HepG2 (cell line): ENCODE measurements around the gene LRRC42. TPM values are rescaled to one million over a fixed set of nuclear protein-coding genes. Genes with fewer than 3 reads are reported as not detected.

Experiments
- ATAC-seq: fragments of 200-7000 bp; cut with Tn5 transposase; 3 replicates; pipeline ENCODE4 v1.9.1; 2020; ENCODE audit warnings: mild to moderate bottlenecking, moderate library complexity
- BruUV-seq: library from RNA; stranded (reverse); fragments of 400-500 nt; replicated peaks from 2 replicates; lab custom pipeline; 2021; lab: Mats Ljungman, UMichigan
- CTCF ChIA-PET: fragments of 300-600 bp; formaldehyde crosslinking; extraction: SDS; loops from one replicate; lab custom pipeline; 2021; ENCODE audit warnings: low total read pairs, inconsistent platforms, low intra/inter-chr PET ratio; lab: Yijun Ruan, JAX
- POLR2A ChIA-PET: fragments of 350-600 bp; sonication (Branson Sonifier 250); formaldehyde crosslinking; loops from one replicate; lab custom pipeline; 2020; ENCODE audit warnings: antibody characterized with exemption, inconsistent platforms; lab: Yijun Ruan, JAX
- DNase-seq: peaks from one replicate; pipeline ENCODE4 v3.0.0-alpha.2; 2015; ENCODE audit warnings: low spot score
- FAIRE-seq: peaks from 3 replicates; lab custom pipeline; 2011; peaks lifted over from hg19 to GRCh38; lab: Jason Lieb, UNC
- H2AFZ ChIP-seq: one replicate; pipeline ENCODE4 v1.6.1; 2011; ENCODE audit warnings: low read length, inconsistent platforms
- H3K27ac ChIP-seq: fragments of 300-600 bp; 3 replicates; pipeline ENCODE4 v1.8.0; 2011; ENCODE audit warnings: mixed run types, mild to moderate bottlenecking, mixed read lengths, low read length, inconsistent platforms; ENCODE audit not compliant: insufficient read depth; ENCODE audit errors: extremely low read length
- H3K27me3 ChIP-seq, 2 experiments: fragments of 200-600 bp in 1 of 2; 2 replicates in 1 of 2; 3 replicates in 1 of 2; pipeline versions ENCODE4 v1.6.0 to v1.8.0; 2011; ENCODE audit warnings: low read length in 2 of 2, mild to moderate bottlenecking in 2 of 2, moderate library complexity in 2 of 2, inconsistent platforms in 1 of 2; ENCODE audit not compliant: insufficient read depth in 2 of 2, control insufficient read depth in 1 of 2
- H3K36me3 ChIP-seq, 2 experiments: fragments of 200-600 bp in 1 of 2; replicated peaks in 1 of 2; 2 replicates in 1 of 2; 3 replicates in 1 of 2; pipeline versions ENCODE4 v1.5.1 to v1.8.0; 2011; ENCODE audit warnings: low read length in 2 of 2, inconsistent platforms in 1 of 2; ENCODE audit not compliant: insufficient read depth in 2 of 2, control insufficient read depth in 1 of 2
- H3K4me1 ChIP-seq: 2 replicates; pipeline ENCODE4 v1.5.1; 2012; ENCODE audit warnings: low read length, inconsistent platforms; ENCODE audit not compliant: insufficient read depth
- H3K4me2 ChIP-seq: 2 replicates; pipeline ENCODE4 v1.6.0; 2011; ENCODE audit warnings: low read depth, low read length, inconsistent platforms
- H3K4me3 ChIP-seq, 3 experiments: fragments of 200-600 bp in 1 of 3; sonication (generic), shearing (Covaris generic) in 1 of 3; replicated peaks in 1 of 3; 2 replicates each; pipeline ENCODE4 v1.5.1; 2011 to 2016; ENCODE audit warnings: low read length in 3 of 3, inconsistent platforms in 2 of 3, low read depth in 2 of 3, mild to moderate bottlenecking in 2 of 3, control low read depth in 1 of 3, mixed read lengths in 1 of 3; ENCODE audit not compliant: insufficient read depth in 1 of 3
- H3K79me2 ChIP-seq: one replicate; pipeline ENCODE4 v1.6.1; 2011; ENCODE audit warnings: low read length, inconsistent platforms; ENCODE audit not compliant: insufficient read depth
- H3K9ac ChIP-seq: 2 replicates; pipeline ENCODE4 v1.6.0; 2011; ENCODE audit warnings: mild to moderate bottlenecking, low read depth, low read length, inconsistent platforms; ENCODE audit not compliant: insufficient read depth
- H3K9me3 ChIP-seq: 2 replicates; pipeline ENCODE4 v1.5.1; 2012; ENCODE audit warnings: mild to moderate bottlenecking, low read length
- H4K20me1 ChIP-seq: 2 replicates; pipeline ENCODE4 v1.6.0; 2011; ENCODE audit warnings: inconsistent platforms, mild to moderate bottlenecking, low read length, moderate library complexity; ENCODE audit not compliant: insufficient read depth
- ATF2 ChIP-seq: sonication (generic); formaldehyde crosslinking; IDR thresholded peaks from 2 replicates; pipeline ENCODE4 v1.4.0; 2020; ENCODE audit warnings: missing genetic modification reagents
- CHD2 ChIP-seq: IDR thresholded peaks from 2 replicates; pipeline ENCODE4 v1.6.1; 2011; ENCODE audit warnings: low read depth, low read length, improper control_type of control experiment
- DNMT1 ChIP-seq: sonication (generic); formaldehyde crosslinking; IDR thresholded peaks from 2 replicates; pipeline ENCODE4 v1.5.1; 2020; ENCODE audit warnings: mild to moderate bottlenecking, missing genetic modification reagents
- HNRNPK ChIP-seq: fragments of 200-400 bp; formaldehyde crosslinking; IDR thresholded peaks from 2 replicates; pipeline ENCODE4 v1.6.1; 2018; ENCODE audit warnings: low read length, low read depth, moderate library complexity, mild to moderate bottlenecking; ENCODE audit not compliant: poor library complexity, severe bottlenecking
- KLF9 ChIP-seq: IDR thresholded peaks from 2 replicates; pipeline ENCODE4 v1.6.1; 2016; ENCODE audit warnings: low read depth
- LBX2 ChIP-seq: sonication (generic); formaldehyde crosslinking; IDR thresholded peaks from 2 replicates; pipeline ENCODE4 v1.5.0; 2020; ENCODE audit warnings: missing genetic modification reagents, mild to moderate bottlenecking, borderline replicate concordance
- PITX1 ChIP-seq: sonication (generic); formaldehyde crosslinking; IDR thresholded peaks from 2 replicates; pipeline ENCODE4 v1.5.1; 2020; ENCODE audit warnings: mild to moderate bottlenecking, missing genetic modification reagents
- SALL2 ChIP-seq: sonication (generic); formaldehyde crosslinking; IDR thresholded peaks from 2 replicates; pipeline ENCODE4 v1.8.1; 2023; ENCODE audit warnings: mild to moderate bottlenecking, missing genetic modification reagents, inconsistent platforms
- ZFP62 ChIP-seq: sonication (generic); formaldehyde crosslinking; IDR thresholded peaks from 2 replicates; pipeline ENCODE4 v1.4.0; 2020; ENCODE audit warnings: missing genetic modification reagents
- ZNF230 ChIP-seq: sonication (generic); formaldehyde crosslinking; IDR thresholded peaks from 2 replicates; pipeline ENCODE4 v1.4.0; 2020; ENCODE audit warnings: mild to moderate bottlenecking, missing genetic modification reagents
- ZNF547 ChIP-seq: sonication (generic); formaldehyde crosslinking; IDR thresholded peaks from 2 replicates; pipeline ENCODE4 v1.5.1; 2020; ENCODE audit warnings: mild to moderate bottlenecking, missing genetic modification reagents
- ZNF816 ChIP-seq: sonication (generic); formaldehyde crosslinking; IDR thresholded peaks from 2 replicates; pipeline ENCODE4 v1.8.0; 2022; ENCODE audit warnings: missing genetic modification reagents, mild to moderate bottlenecking, borderline replicate concordance
- WGBS: methylation state at CpG from one replicate; pipeline ENCODE4 v1.1.6; 2017; ENCODE audit warnings: low lambda C conversion rate; 5-methylcytosine and 5-hydroxymethylcytosine counted together
- in situ Hi-C: cut with HindIII; loops from 2 replicates; pipeline ENCODE4 v1.10.0; 2017; ENCODE audit warnings: low pct_unique_long_range_greater_than_20kb; ENCODE audit not compliant: extremely low pct_ligation_motif_present
- intact Hi-C: fragments of 100-400 bp; cut with micrococcal nuclease; formaldehyde crosslinking; loops from one replicate; pipeline ENCODE4 v1.10.0; 2022; ENCODE audit not compliant: unreplicated experiment
- polyA plus RNA-seq, 8 experiments: library from polyadenylated mRNA; depleted of rRNA in 3 of 8; stranded (reverse) in 7 of 8; unstranded in 1 of 8; fragments of >200 nt; fragmentation: Illumina TruSeq in 4 of 8; extraction: Trizol in 4 of 8; gene quantifications; 2 replicates each; pipeline versions ENCODE4 v1.2.1 to v1.2.3, GENCODE V29; 2011 to 2016; ENCODE audit warnings: low read depth in 4 of 8, missing spikeins in 1 of 8, mixed read lengths in 1 of 8; ENCODE audit not compliant: insufficient read depth in 1 of 8
- total RNA-seq, 5 experiments: library from RNA; depleted of rRNA; stranded (reverse); fragments of >200 nt; fragmentation: Illumina TruSeq; extraction: Trizol; gene quantifications; 2 replicates each; pipeline ENCODE4 v1.2.3, GENCODE V29; 2016; ENCODE audit warnings: low read depth in 1 of 5

The LRRC42 gene
- total and polyA plus RNA-seq, 2 of the 13 experiments (the other 11 are each of a cell fraction or from before 2014, with no cell fraction given) = 30.6 to 43.6 TPM

- TF ChIP-seq LBX2 (CRISPR knock-in tag) = no peak
- TF ChIP-seq SALL2 (CRISPR knock-in tag) = 0 out of 2 replicates have a peak, but pooled peaks have one; percentile 29
- peak; percentile 31; the same call in 1 of the 2 replicates for TF ChIP-seq PITX1
- TF ChIP-seq ZNF816 (CRISPR knock-in tag) = 0 out of 2 replicates have a peak, but pooled peaks have one; percentile 24
Measured at GRCh38 chr1:53945433-53946251, 508 bp upstream of the LRRC42 start, which contains the start of gene IFT25 (continued).

- Histone ChIP-seq H3K79me2 (peaks cover 53% of the 10 kb centered on the region), H3K27ac (peak overlapping the region; percentile 11), H3K36me3 (peaks cover 9 to 18% of the 10 kb centered on the region in 2 experiments; a peak in 4 of 5 replicates), H3K9ac (peak overlapping the region; percentile 73), H3K4me3 (peak overlapping the region; percentile 77 to 98 (median 83)), H2AFZ (no peak overlapping the region), H4K20me1 (0 out of 2 replicates have a peak, but pooled peaks cover 4% of the 10 kb centered on the region), H3K9me3 (no peaks in the 10 kb centered on the region), H3K4me1 (peaks cover 71% of the 10 kb centered on the region), H3K4me2 (peak overlapping the region; percentile 87), H3K27me3 (no peaks in the 10 kb centered on the region; a peak in 1 of 5 replicates)
- FAIRE-seq (no peak), ATAC-seq (no peak), DNase-seq (no peak)
- ChIA-PET POLR2A (interaction anchor here (0.6 to 1.6 kb wide), 3 partner anchors 9 to 48 kb away, joined by 3 to 7 read pairs (median 5); no protein-coding TSS in a partner anchor), CTCF (interaction anchor here (3.3 to 4.2 kb wide), 2 partner anchors 70 to 87 kb away, joined by 19 to 53 read pairs; no protein-coding TSS in a partner anchor)
- no TSS peak for BruUV-seq
- 48% methylated on average over 6 of the region's 6 CpGs for WGBS
- in situ Hi-C loops = no loop called here
- intact Hi-C loops = loop anchor here (5.0 kb wide), 1 partner anchor 55 kb away; the partner anchor contains the start of gene DIO1
- TF ChIP-seq ATF2 (CRISPR knock-in tag) (no peak), DNMT1 (CRISPR knock-in tag) (no peak), HNRNPK (peak; percentile 25), ZNF547 (no peak), ZNF230 (no peak), KLF9 (CRISPR knock-in tag) (no peak), CHD2 (no peak), ZFP62 (no peak)
Measured at GRCh38 chr1:53947172-53947907, 1.2 kb downstream of the LRRC42 start.
